ENCODE results near the gene SMARCD3.

Gene SMARCD3

GRCh38 chr7:151244841-151245346 is 3.6 kb downstream of the SMARCD3 start:
- Histone ChIP-seq H3K4me3 (replicated peaks; ENCODE audit: insufficient read depth, low read length) (no peak overlapping the region), H3K27me3 (ENCODE audit: insufficient read depth, poor library complexity, severe bottlenecking) (peaks cover 41% of the 10 kb centered on the region), H3K27ac (replicated peaks) (no peak overlapping the region)
- DNase-seq (ENCODE audit: low read depth in 1 of 2, low spot score in 1 of 2), result no peak
- no peak for TF ChIP-seq CTCF (IDR thresholded peaks at IDR 0.05; ENCODE audit: insufficient read depth, low read length)
- TF ChIP-seq POLR2AphosphoS5 (IDR thresholded peaks at IDR 0.05; ENCODE audit: low read depth), result no peak

GRCh38 chr7:151244196-151244840 is 4.2 kb downstream of the SMARCD3 start:
- TF ChIP-seq REST (IDR thresholded peaks at IDR 0.05; ENCODE audit: insufficient replicate concordance, low read depth), result no peak
- TF ChIP-seq POLR2AphosphoS5 (IDR thresholded peaks at IDR 0.05; ENCODE audit: low read depth), result no peak
- peak; percentile 91 for TF ChIP-seq CTCF (IDR thresholded peaks at IDR 0.05; ENCODE audit: insufficient read depth, low read length)

GRCh38 chr7:151243408-151244195 is 4.9 kb downstream of the SMARCD3 start:
- H3K4me3 ChIP-seq (replicated peaks; ENCODE audit: insufficient read depth, low read length), result no peak overlapping the region
- no peak for DNase-seq (ENCODE audit: low read depth in 1 of 2, low spot score in 1 of 2)
- H3K27ac ChIP-seq (replicated peaks), result no peak overlapping the region
- TF ChIP-seq CTCF (IDR thresholded peaks at IDR 0.05; ENCODE audit: insufficient read depth, low read length) (no peak), GABPA (IDR thresholded peaks at IDR 0.05; ENCODE audit: low read depth) (no peak), POLR2AphosphoS5 (IDR thresholded peaks at IDR 0.05; ENCODE audit: low read depth) (no peak), SPI1 (IDR thresholded peaks at IDR 0.05; ENCODE audit: borderline replicate concordance, low read depth) (no peak), REST (IDR thresholded peaks at IDR 0.05; ENCODE audit: insufficient replicate concordance, low read depth) (no peak)
- H3K27me3 ChIP-seq (ENCODE audit: insufficient read depth, poor library complexity, severe bottlenecking), result peaks cover 37% of the 10 kb centered on the region

More at GRCh38 chr7:151244196-151244840, 4.2 kb downstream of the SMARCD3 start:
- peak in 1 of 2 experiments; percentile 52 for DNase-seq (ENCODE audit: low read depth in 1 of 2, low spot score in 1 of 2)
- no peak overlapping the region for H3K4me3 ChIP-seq (replicated peaks; ENCODE audit: insufficient read depth, low read length)
- H3K27me3 ChIP-seq (ENCODE audit: insufficient read depth, poor library complexity, severe bottlenecking), result peaks cover 37% of the 10 kb centered on the region
- no peak overlapping the region for H3K27ac ChIP-seq (replicated peaks)
